Liver (tissue), 9 donors: Measurements from ENCODE around the gene LHFPL6. TPM values are rescaled to one million over a fixed set of nuclear protein-coding genes. Genes with fewer than 3 reads are reported as not detected.

Experiments
- DNase-seq: peaks from one replicate; pipeline ENCODE4 v3.0.0-alpha.2; 2017; ENCODE audit warnings: low spot score
- H3K27ac ChIP-seq, 2 donors: one replicate each; pipeline ENCODE4 v1.7.0; 2013; ENCODE audit warnings: inconsistent platforms in 2 of 2, low read length in 2 of 2, control low read depth in 1 of 2, low read depth in 1 of 2, mild to moderate bottlenecking in 1 of 2
- H3K27me3 ChIP-seq, 4 donors: one replicate each; pipeline versions ENCODE4 v1.6.1 to v1.7.0; 2013; ENCODE audit warnings: low read length in 3 of 4, inconsistent platforms in 1 of 4, mild to moderate bottlenecking in 1 of 4, moderate library complexity in 1 of 4; ENCODE audit not compliant: control insufficient read depth in 4 of 4, insufficient read depth in 4 of 4
- H3K36me3 ChIP-seq, 4 donors: one replicate each; pipeline versions ENCODE4 v1.6.1 to v1.7.0; 2013; ENCODE audit warnings: low read length in 3 of 4, mild to moderate bottlenecking in 3 of 4, low read depth in 1 of 4, moderate library complexity in 1 of 4; ENCODE audit not compliant: control insufficient read depth in 4 of 4, insufficient read depth in 3 of 4
- H3K4me1 ChIP-seq, 4 donors: one replicate each; pipeline versions ENCODE4 v1.6.1 to v1.7.0; 2013; ENCODE audit warnings: low read length in 3 of 4, mild to moderate bottlenecking in 3 of 4, moderate library complexity in 1 of 4; ENCODE audit not compliant: control insufficient read depth in 4 of 4, insufficient read depth in 4 of 4
- H3K4me3 ChIP-seq, 3 donors: one replicate each; pipeline versions ENCODE4 v1.6.1 to v1.7.0; 2013; ENCODE audit warnings: low read length in 3 of 3, control low read depth in 1 of 3, low read depth in 1 of 3, mild to moderate bottlenecking in 1 of 3
- H3K9ac ChIP-seq, 2 donors: one replicate each; pipeline ENCODE4 v1.7.0; 2013; ENCODE audit warnings: low read length in 2 of 2, mild to moderate bottlenecking in 2 of 2, moderate library complexity in 2 of 2, control low read depth in 1 of 2, low read depth in 1 of 2
- H3K9me3 ChIP-seq, 4 donors: one replicate each; pipeline versions ENCODE4 v1.6.1 to v1.7.0; 2013; ENCODE audit warnings: low read length in 3 of 4; ENCODE audit not compliant: control insufficient read depth in 4 of 4
- ATF3 ChIP-seq: IDR thresholded peaks from 2 replicates; pipeline ENCODE4 v1.6.1; 2016; ENCODE audit warnings: antibody characterized with exemption
- CTCF ChIP-seq: fragments of 150-350 bp; IDR thresholded peaks from 2 replicates; pipeline ENCODE4 v1.5.1; 2017; ENCODE audit warnings: improper control_type of control experiment, low read depth, low read length; ENCODE audit not compliant: missing input control
- EGR1 ChIP-seq, 2 donors: IDR thresholded peaks; 2 replicates each; pipeline ENCODE4 v1.6.1; 2016 to 2018; ENCODE audit warnings: antibody characterized with exemption in 2 of 2, low read depth in 2 of 2
- FOXA1 ChIP-seq: IDR thresholded peaks from 2 replicates; pipeline ENCODE4 v1.6.1; 2016; ENCODE audit warnings: antibody characterized with exemption
- GABPA ChIP-seq, 2 donors: IDR thresholded peaks in 1 of 2; conservative IDR thresholded peaks in 1 of 2; 2 replicates each; pipeline ENCODE4 v1.6.1; 2016; ENCODE audit warnings: antibody characterized with exemption in 2 of 2, mild to moderate bottlenecking in 1 of 2, moderate library complexity in 1 of 2
- HNF4G ChIP-seq: IDR thresholded peaks from 2 replicates; pipeline ENCODE4 v1.6.1; 2016; ENCODE audit warnings: antibody characterized with exemption
- NR2F2 ChIP-seq: IDR thresholded peaks from 2 replicates; pipeline ENCODE4 v1.6.1; 2016; ENCODE audit warnings: antibody characterized with exemption
- RAD21 ChIP-seq, 2 donors: IDR thresholded peaks; 2 replicates each; pipeline ENCODE4 v1.6.1; 2016; ENCODE audit warnings: antibody characterized with exemption in 2 of 2, mild to moderate bottlenecking in 2 of 2
- RXRA ChIP-seq, 2 donors: IDR thresholded peaks; 2 replicates each; pipeline ENCODE4 v1.6.1; 2017 to 2018; ENCODE audit warnings: antibody characterized with exemption in 2 of 2, mild to moderate bottlenecking in 1 of 2
- SP1 ChIP-seq: IDR thresholded peaks from 2 replicates; pipeline ENCODE4 v1.6.1; 2018; ENCODE audit warnings: antibody characterized with exemption, mild to moderate bottlenecking
- TAF1 ChIP-seq: conservative IDR thresholded peaks from 2 replicates; pipeline ENCODE4 v1.6.1; 2016; ENCODE audit warnings: antibody characterized with exemption, mild to moderate bottlenecking
- YY1 ChIP-seq: IDR thresholded peaks from 2 replicates; pipeline ENCODE4 v1.6.1; 2016; ENCODE audit warnings: antibody characterized with exemption, mild to moderate bottlenecking
- ZBTB33 ChIP-seq: IDR thresholded peaks from 2 replicates; pipeline ENCODE4 v1.6.1; 2016; ENCODE audit warnings: antibody characterized with exemption
- WGBS: extraction: QIAGEN DNeasy Blood & Tissue Kit; methylation state at CpG from one replicate; pipeline ENCODE4 v1.1.7; 2013; 5-methylcytosine and 5-hydroxymethylcytosine counted together
- polyA plus RNA-seq, 2 donors: library from polyadenylated mRNA; stranded (reverse) in 1 of 2; unstranded in 1 of 2; fragments of 200-250 nt in 1 of 2; fragments of >200 nt in 1 of 2; fragmentation: Nextera tagmentation in 1 of 2; extraction: Ambion mirVana in 1 of 2; gene quantifications; one replicate each; pipeline versions ENCODE4 v1.2.1 to v1.2.3, GENCODE V29; 2013 to 2015
- total RNA-seq, 2 donors: library from RNA; depleted of rRNA; stranded (reverse); fragments of >200 nt; gene quantifications; one replicate each; pipeline ENCODE4 v1.2.3, GENCODE V29; 2014
- TF ChIP-seq, protein P1 (sequence below): IDR thresholded peaks from 2 replicates; pipeline ENCODE4 v1.6.1; 2016; ENCODE audit warnings: antibody characterized with exemption
- TF ChIP-seq, protein P2 (sequence below): IDR thresholded peaks from 2 replicates; pipeline ENCODE4 v1.6.1; 2016; ENCODE audit warnings: antibody characterized with exemption, mild to moderate bottlenecking
- donor health status: healthy.
- donor health status: healthy.
- donor health status: healthy.
- donor health status: healthy.
- donor health status: healthy.

The LHFPL6 gene
- total and polyA plus RNA-seq, 4 donors = 2.6 to 8.3 (median 5.5) TPM

DNA sequence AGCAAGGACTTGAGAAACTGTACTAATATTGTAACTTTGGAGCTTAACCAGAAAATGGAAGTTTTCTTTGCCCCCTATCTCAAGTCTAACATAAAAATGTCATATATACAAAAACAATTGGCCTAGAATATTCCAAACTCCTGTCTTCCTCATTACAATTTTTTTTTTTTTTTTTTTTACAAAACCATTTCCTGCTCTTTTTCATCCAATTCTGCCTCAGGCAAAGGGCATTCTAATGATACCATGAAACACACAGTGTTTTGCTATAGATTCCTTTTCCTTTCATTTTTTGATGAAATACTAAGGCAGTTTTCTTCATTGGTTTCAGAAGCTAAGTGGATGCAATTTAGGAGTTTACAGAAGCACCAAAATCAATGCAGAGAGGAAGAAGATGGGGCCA, 119.7 kb downstream of the LHFPL6 start (continued):
- TF ChIP-seq SP1 (no peak), EGR1 (IDR thresholded peaks at IDR 0.05; ENCODE audit: low read depth in 2 of 2) (no peak), GABPA (IDR thresholded peaks at IDR 0.05 in 1 of 2, conservative IDR thresholded peaks at IDR 0.05 in 1 of 2) (no peak), CTCF (no peak), FOXA1 (no peak)

DNA sequence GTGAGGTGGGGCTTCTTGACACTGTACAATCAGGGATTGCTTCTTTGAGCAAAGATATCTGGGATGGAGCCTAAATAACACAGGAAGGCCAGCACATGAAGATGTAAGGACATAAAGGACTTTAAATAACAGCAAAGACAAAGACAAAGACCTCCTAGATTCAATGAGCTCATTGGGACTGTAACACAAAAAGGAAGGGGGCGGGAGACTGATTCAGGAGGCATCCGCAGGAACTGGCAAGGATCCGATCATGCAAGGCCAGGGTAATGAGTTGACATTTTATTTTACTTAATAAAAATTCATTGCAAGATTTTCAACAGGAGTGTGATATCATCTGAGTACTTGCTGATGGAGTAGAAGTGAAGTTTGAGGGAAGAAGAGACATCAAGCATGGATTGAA, 121.5 kb downstream of the LHFPL6 start:
- Histone ChIP-seq H3K9ac (no peak overlapping the region), H3K27me3 (no peaks in the 10 kb centered on the region), H3K4me3 (no peak overlapping the region), H3K36me3 (no peaks in the 10 kb centered on the region), H3K4me1 (no peaks in the 10 kb centered on the region), H3K9me3 (no peaks in the 10 kb centered on the region), H3K27ac (no peak overlapping the region)
- no peak for TF ChIP-seq EGR1 (IDR thresholded peaks at IDR 0.05; ENCODE audit: low read depth in 2 of 2)
- no peak for TF ChIP-seq RAD21 (IDR thresholded peaks at IDR 0.05)
- TF ChIP-seq RXRA (IDR thresholded peaks at IDR 0.05) = no peak
- no peak for TF ChIP-seq ZBTB33
- TF ChIP-seq, protein P1, sequence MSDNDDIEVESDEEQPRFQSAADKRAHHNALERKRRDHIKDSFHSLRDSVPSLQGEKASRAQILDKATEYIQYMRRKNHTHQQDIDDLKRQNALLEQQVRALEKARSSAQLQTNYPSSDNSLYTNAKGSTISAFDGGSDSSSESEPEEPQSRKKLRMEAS = no peak
- TF ChIP-seq YY1 = no peak
- TF ChIP-seq, protein P2, sequence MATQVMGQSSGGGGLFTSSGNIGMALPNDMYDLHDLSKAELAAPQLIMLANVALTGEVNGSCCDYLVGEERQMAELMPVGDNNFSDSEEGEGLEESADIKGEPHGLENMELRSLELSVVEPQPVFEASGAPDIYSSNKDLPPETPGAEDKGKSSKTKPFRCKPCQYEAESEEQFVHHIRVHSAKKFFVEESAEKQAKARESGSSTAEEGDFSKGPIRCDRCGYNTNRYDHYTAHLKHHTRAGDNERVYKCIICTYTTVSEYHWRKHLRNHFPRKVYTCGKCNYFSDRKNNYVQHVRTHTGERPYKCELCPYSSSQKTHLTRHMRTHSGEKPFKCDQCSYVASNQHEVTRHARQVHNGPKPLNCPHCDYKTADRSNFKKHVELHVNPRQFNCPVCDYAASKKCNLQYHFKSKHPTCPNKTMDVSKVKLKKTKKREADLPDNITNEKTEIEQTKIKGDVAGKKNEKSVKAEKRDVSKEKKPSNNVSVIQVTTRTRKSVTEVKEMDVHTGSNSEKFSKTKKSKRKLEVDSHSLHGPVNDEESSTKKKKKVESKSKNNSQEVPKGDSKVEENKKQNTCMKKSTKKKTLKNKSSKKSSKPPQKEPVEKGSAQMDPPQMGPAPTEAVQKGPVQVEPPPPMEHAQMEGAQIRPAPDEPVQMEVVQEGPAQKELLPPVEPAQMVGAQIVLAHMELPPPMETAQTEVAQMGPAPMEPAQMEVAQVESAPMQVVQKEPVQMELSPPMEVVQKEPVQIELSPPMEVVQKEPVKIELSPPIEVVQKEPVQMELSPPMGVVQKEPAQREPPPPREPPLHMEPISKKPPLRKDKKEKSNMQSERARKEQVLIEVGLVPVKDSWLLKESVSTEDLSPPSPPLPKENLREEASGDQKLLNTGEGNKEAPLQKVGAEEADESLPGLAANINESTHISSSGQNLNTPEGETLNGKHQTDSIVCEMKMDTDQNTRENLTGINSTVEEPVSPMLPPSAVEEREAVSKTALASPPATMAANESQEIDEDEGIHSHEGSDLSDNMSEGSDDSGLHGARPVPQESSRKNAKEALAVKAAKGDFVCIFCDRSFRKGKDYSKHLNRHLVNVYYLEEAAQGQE = no peak
- TF ChIP-seq NR2F2 = no peak
- no peak for TF ChIP-seq ATF3
- TF ChIP-seq GABPA (IDR thresholded peaks at IDR 0.05 in 1 of 2, conservative IDR thresholded peaks at IDR 0.05 in 1 of 2) = no peak
- TF ChIP-seq FOXA1 = no peak
- no peak for TF ChIP-seq HNF4G
- no peak for TF ChIP-seq TAF1
- WGBS = 81% methylated on average over 3 of the region's 3 CpGs
- DNase-seq = no peak
